GF-D8 (cell line): ENCODE results near the gene GMDS.
A peak's percentile ranks its signal among the peaks of the same experiment; 100 is the strongest.

ENCODE experiments used
- DNase-seq: peaks from one replicate; lab custom pipeline; 2025; lab: John Stamatoyannopoulos, UW

The GMDS gene

GRCh38 chr6:2205396-2205795 lies 40.0 kb downstream of the GMDS start:
- no peak for DNase-seq

- no peak for DNase-seq
These were observed 41.1 kb downstream of the GMDS start for GRCh38 chr6:2204272-2204671.

DNA sequence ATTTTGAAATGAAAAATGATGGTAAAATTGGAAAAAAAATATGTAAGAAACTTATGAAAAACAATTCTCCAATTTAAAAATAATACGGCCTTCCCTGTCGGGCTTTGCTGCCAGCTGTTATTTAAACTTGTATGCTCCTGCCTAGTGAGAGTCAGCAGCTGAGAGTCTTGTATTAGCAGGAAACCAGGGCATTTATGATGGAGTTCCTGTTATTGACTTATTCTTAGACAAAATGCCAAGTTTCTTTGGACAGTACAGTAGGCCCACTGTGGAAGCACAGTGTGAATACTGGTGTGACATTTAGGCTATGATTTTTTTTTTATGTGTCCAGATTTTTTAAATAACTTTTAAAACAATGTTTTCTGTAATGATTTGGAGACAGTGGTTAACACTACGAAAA lies 42.1 kb downstream of the GMDS start:
- DNase-seq, result no peak

DNA sequence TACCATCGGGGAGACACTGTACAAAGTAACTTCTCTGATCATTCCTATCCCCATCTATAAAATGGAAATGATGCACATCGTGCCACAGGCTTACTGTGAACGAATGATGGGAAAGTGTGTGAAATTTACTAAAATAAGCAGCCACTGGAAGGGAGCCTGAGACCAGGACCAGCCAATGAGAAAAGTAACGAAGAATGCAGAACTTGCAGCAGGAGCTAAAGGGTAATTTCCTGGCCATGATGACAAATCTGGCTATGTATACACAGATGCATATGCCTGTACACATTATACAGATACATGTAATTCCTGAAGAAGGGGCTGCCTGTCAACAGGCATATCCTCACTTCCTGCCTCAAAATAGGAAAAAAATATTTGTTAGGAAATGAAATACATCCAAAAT lies 47.4 kb downstream of the GMDS start:
- DNase-seq, result no peak

GRCh38 chr6:2197177-2197671 lies 48.2 kb downstream of the GMDS start:
- DNase-seq, result no peak

DNA sequence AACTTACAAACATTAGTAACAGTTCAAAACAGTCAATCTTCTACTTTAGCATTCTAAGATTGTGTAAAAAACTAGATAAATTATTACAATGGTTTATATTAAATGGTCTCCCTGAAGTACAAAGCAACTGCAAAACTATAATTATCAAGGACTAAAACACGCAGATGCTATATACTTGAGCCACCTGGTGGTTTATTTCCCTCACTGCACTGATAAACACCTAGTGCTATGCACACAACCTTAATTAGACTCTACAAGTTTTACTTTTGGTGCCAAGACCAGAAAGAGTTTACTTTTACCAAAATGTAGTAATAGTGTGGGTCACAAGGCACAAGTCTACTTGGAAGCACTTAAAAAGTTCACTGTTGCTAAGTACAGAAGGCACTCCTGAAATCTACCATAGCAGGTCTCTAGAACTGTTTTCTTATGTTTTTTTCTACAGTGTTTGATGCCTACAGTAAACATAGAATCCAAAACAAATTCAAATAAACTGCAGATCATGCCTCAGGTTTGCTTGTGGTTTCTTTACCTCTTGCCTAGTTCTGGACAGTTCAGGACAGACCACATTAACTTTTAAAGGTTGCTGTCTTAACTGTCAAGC lies 49.2 kb downstream of the GMDS start:
- peak; percentile 26 for DNase-seq

GRCh38 chr6:2194643-2195042 lies 50.8 kb downstream of the GMDS start:
- DNase-seq, result no peak

GRCh38 chr6:2193931-2194330 lies 51.5 kb downstream of the GMDS start:
- no peak for DNase-seq

- DNase-seq, result no peak
These were observed 52.4 kb downstream of the GMDS start for GRCh38 chr6:2192976-2193375.

DNA sequence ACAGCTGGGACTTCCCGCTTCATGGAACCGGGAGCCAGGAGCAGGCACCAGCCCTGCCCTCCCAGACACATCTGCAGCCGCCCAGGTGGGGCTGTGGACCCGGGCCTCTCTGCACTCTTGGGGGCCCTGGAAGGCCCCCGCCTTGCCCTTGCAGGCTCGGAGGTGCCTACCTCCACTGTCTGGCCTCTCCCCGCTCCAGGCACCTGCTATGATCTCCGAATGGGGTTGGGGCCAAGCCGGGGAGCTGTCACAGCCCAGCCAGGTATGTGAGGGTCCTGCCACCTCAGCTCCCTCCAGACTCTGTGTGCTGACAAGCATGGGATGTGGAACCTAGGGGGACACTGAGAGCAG lies 54.0 kb downstream of the GMDS start:
- DNase-seq, result no peak

- DNase-seq, result no peak
These were observed 54.6 kb downstream of the GMDS start for GRCh38 chr6:2190661-2191389.

DNA sequence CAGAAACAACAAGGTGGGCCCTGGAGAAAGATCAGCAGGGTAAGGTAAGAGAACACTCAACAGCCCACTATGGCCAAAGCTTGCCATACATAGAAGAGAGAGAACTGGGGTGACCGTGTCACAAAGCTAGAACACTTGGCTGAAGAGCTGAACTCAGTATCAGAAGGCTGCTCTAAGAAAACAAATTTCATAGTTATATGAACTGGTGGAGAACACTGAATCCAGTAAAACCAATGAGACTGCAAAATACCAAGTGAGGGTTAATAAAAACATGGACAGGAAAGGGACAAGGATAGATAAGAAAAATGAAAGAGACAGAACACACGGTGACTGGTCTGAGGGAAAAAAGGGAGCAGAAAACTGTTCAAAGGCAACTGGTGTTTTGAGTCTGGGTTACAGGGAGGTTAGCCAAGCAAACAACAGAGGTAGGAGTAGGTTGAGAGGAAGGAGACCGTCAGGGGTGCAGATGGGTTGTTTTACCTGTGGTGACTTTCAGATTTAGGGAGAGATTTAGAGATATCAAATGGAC lies 56.5 kb downstream of the GMDS start:
- no peak for DNase-seq

DNA sequence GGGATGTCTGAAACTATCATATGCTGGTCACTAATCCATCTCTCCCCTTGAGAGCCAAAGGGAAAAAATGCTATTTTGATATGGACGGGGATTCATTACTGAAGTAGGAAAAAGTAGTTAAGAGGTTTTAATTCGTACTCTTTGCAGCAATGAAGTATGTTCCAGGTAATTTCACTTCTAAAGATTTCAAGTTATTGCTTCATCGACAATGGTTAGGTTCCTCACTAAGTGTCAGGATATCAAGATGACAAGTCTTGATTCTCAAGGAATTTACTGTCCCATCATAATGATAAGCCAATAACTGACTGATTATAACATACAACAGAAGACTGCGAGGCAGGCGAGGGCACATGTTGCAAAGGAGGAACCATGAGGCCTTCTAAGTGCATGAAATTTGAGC lies 57.0 kb downstream of the GMDS start:
- no peak for DNase-seq

- no peak for DNase-seq
These were observed 57.6 kb downstream of the GMDS start for GRCh38 chr6:2187826-2188225.

- DNase-seq, result no peak
These were observed 58.9 kb downstream of the GMDS start for GRCh38 chr6:2186516-2186915.

- no peak for DNase-seq
These were observed 59.9 kb downstream of the GMDS start for GRCh38 chr6:2185466-2185865.

DNA sequence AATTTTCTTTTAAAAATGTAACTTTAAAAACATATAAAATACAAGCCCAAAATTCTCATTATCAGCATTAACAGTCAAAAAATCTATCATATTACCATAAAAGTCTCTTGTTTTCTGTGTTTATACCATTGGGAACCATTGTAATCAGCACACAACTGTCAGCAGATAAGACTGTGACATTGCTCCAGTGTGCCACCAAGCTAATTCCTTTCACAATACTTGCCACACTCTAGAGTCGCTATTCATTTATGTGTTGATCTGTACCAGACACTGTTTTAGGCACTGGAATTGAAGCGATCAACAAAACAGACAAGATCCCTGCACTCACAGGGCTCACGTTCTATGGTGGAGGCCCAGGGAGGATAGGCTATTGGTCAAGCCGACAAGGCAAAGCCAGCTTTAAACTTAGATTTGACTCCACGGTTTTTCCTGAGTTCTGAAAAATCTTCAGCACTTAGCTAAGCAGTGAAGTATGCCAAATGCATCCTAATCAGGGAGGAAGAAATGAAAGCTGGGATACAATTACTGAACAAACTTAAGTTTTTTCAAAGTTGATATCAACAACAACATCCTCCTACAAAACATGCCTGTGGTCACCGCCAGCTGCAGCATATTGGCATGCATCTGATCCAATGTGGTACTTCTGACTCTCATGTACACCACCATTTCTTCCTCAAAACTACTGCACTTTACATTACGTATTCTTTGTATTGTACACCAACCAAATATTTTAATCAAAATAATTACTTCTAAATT lies 60.5 kb downstream of the GMDS start:
- no peak for DNase-seq

- no peak for DNase-seq
These were observed 61.7 kb downstream of the GMDS start for GRCh38 chr6:2183752-2184151.

GRCh38 chr6:2183246-2183645 lies 62.2 kb downstream of the GMDS start:
- DNase-seq, result peak; percentile 20

- DNase-seq, result no peak
These were observed 63.2 kb downstream of the GMDS start for GRCh38 chr6:2182251-2182650.

DNA sequence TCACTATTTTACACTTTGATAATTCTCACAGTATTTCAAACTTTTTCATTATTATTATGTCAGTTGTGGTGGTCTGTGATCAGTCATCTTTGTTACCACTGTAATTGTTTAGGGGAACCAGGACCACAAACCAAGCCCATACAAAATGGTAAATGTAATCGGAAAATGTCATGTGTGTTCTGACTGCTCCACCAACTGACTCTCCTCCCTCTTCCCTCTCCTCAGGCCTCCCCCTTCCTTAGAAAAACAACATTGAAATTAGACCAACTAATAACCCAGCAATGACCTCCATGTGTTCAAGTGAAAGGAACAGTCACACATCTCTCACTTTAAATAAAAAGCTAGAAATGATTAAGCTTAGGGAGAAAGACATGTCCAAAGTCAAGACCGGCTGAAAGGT lies 63.8 kb downstream of the GMDS start:
- DNase-seq, result no peak

- DNase-seq, result peak; percentile 35
These were observed 65.5 kb downstream of the GMDS start for GRCh38 chr6:2179950-2180349.

- no peak for DNase-seq
These were observed 66.2 kb downstream of the GMDS start for GRCh38 chr6:2179241-2179640.
